ENCODE data around the gene RFT1. TPM values are rescaled to one million over a fixed set of nuclear protein-coding genes. Genes with fewer than 3 reads are reported as not detected.

The RFT1 gene
- total and polyA plus RNA-seq, 2 experiments from 2014 or later: 11.3 to 13.3 TPM

GRCh38 chr3:53169832-53170324, 39.6 kb upstream of the RFT1 start (continued):
- no peak for TF ChIP-seq ZNF462 (CRISPR knock-in tag; IDR thresholded peaks at IDR 0.05)
- TF ChIP-seq ZNF114 (CRISPR knock-in tag; IDR thresholded peaks at IDR 0.05): no peak
- TF ChIP-seq STAT1 (IDR thresholded peaks at IDR 0.05; ENCODE audit: unreplicated experiment): no peak
- TF ChIP-seq CTCF (conservative IDR thresholded peaks at IDR 0.05; ENCODE audit: low read depth in 2 of 2): no peak
- TF ChIP-seq POLR2AphosphoS5 (IDR thresholded peaks at IDR 0.05; ENCODE audit: low read depth): no peak
- TF ChIP-seq EZH2phosphoT487 (IDR thresholded peaks at IDR 0.05; ENCODE audit: unreplicated experiment): no peak
